IPS-18a (cell line): Measurements from ENCODE around the gene PAGE3.

Source experiments
- H3K27ac ChIP-seq: one replicate; pipeline ENCODE4 v1.5.1; 2013; ENCODE audit warnings: low read length
- H3K27me3 ChIP-seq: one replicate; pipeline ENCODE4 v1.6.1; 2013; ENCODE audit warnings: mild to moderate bottlenecking, low read length; ENCODE audit not compliant: control insufficient read depth, insufficient read depth
- H3K36me3 ChIP-seq: one replicate; pipeline ENCODE4 v1.6.1; 2013; ENCODE audit warnings: low read depth, low read length; ENCODE audit not compliant: control insufficient read depth
- H3K4me1 ChIP-seq: one replicate; pipeline ENCODE4 v1.6.1; 2013; ENCODE audit warnings: low read depth, low read length; ENCODE audit not compliant: control insufficient read depth
- H3K4me3 ChIP-seq: one replicate; pipeline ENCODE4 v1.5.1; 2013; ENCODE audit warnings: low read length
- H3K9ac ChIP-seq: one replicate; pipeline ENCODE4 v1.6.1; 2013; ENCODE audit warnings: mild to moderate bottlenecking, low read length, moderate library complexity
- H3K9me3 ChIP-seq: one replicate; pipeline ENCODE4 v1.6.1; 2013; ENCODE audit warnings: low read depth, low read length; ENCODE audit not compliant: control insufficient read depth

The PAGE3 gene

GRCh38 chrX:55264816-55265215 is at the start of gene PAGE3:
PAGE3 (minus strand) TSS chrX:55264916; CDS start chrX:55263903, 1,013 bp downstream.
- Histone ChIP-seq H3K27me3 (no peaks in the 10 kb centered on the region), H3K4me3 (no peak within 1 kb of the TSS), H3K36me3 (no peaks in the 10 kb centered on the region), H3K9ac (no peak within 1 kb of the TSS), H3K4me1 (no peaks in the 10 kb centered on the region), H3K9me3 (peaks cover 66% of the 10 kb centered on the region), H3K27ac (no peak within 1 kb of the TSS)

- no peak overlapping the region for H3K27ac ChIP-seq
- no peaks in the 10 kb centered on the region for H3K36me3 ChIP-seq
- H3K4me1 ChIP-seq: no peaks in the 10 kb centered on the region
- no peak overlapping the region for H3K4me3 ChIP-seq
- no peaks in the 10 kb centered on the region for H3K27me3 ChIP-seq
- peaks cover 72% of the 10 kb centered on the region for H3K9me3 ChIP-seq
- no peak overlapping the region for H3K9ac ChIP-seq
Measured at GRCh38 chrX:55312655-55313054, 47.9 kb upstream of the PAGE3 start.

- Histone ChIP-seq H3K27ac (no peak overlapping the region), H3K9me3 (peaks cover 60% of the 10 kb centered on the region)
Measured at GRCh38 chrX:55290963-55291362, 26.2 kb upstream of the PAGE3 start.

GRCh38 chrX:55279832-55280231 is 15.1 kb upstream of the PAGE3 start:
- H3K4me1 ChIP-seq: no peaks in the 10 kb centered on the region

More at GRCh38 chrX:55290963-55291362, 26.2 kb upstream of the PAGE3 start:
- Histone ChIP-seq H3K36me3 (no peaks in the 10 kb centered on the region), H3K4me3 (no peak overlapping the region), H3K27me3 (no peaks in the 10 kb centered on the region), H3K4me1 (no peaks in the 10 kb centered on the region), H3K9ac (no peak overlapping the region)

GRCh38 chrX:55260806-55261205 is 3.9 kb downstream of the PAGE3 start:
- Histone ChIP-seq H3K27ac (no peak overlapping the region), H3K36me3 (no peaks in the 10 kb centered on the region), H3K4me3 (no peak overlapping the region), H3K9me3 (peaks cover 69% of the 10 kb centered on the region), H3K4me1 (no peaks in the 10 kb centered on the region), H3K9ac (no peak overlapping the region), H3K27me3 (no peaks in the 10 kb centered on the region)

More at GRCh38 chrX:55279832-55280231, 15.1 kb upstream of the PAGE3 start:
- Histone ChIP-seq H3K9ac (no peak overlapping the region), H3K4me3 (no peak overlapping the region), H3K27me3 (no peaks in the 10 kb centered on the region), H3K36me3 (no peaks in the 10 kb centered on the region), H3K9me3 (peaks cover 56% of the 10 kb centered on the region), H3K27ac (no peak overlapping the region)

- Histone ChIP-seq H3K9ac (no peak overlapping the region), H3K27me3 (no peaks in the 10 kb centered on the region), H3K9me3 (peaks cover 59% of the 10 kb centered on the region), H3K27ac (no peak overlapping the region), H3K4me3 (no peak overlapping the region), H3K36me3 (no peaks in the 10 kb centered on the region), H3K4me1 (no peaks in the 10 kb centered on the region)
Measured at GRCh38 chrX:55253528-55253927, 11.2 kb downstream of the PAGE3 start.

GRCh38 chrX:55240788-55241340 is 23.9 kb downstream of the PAGE3 start:
- no peak overlapping the region for H3K9ac ChIP-seq
- H3K4me1 ChIP-seq: no peaks in the 10 kb centered on the region
- peaks cover 46% of the 10 kb centered on the region for H3K9me3 ChIP-seq
- H3K27ac ChIP-seq: no peak overlapping the region
- H3K36me3 ChIP-seq: no peaks in the 10 kb centered on the region
- no peak overlapping the region for H3K4me3 ChIP-seq
- H3K27me3 ChIP-seq: no peaks in the 10 kb centered on the region

- Histone ChIP-seq H3K9me3 (peaks cover 58% of the 10 kb centered on the region), H3K27me3 (no peaks in the 10 kb centered on the region), H3K36me3 (no peaks in the 10 kb centered on the region), H3K27ac (no peak within 1 kb of the TSS), H3K9ac (no peak within 1 kb of the TSS), H3K4me1 (no peaks in the 10 kb centered on the region), H3K4me3 (no peak within 1 kb of the TSS)
Measured at GRCh38 chrX:55220119-55220794, 44.5 kb downstream of the PAGE3 start, which contains the start of gene PAGE5. PAGE5 (plus strand) TSS chrX:55220346; CDS start chrX:55221383, 1,037 bp downstream.

GRCh38 chrX:55213381-55213780 is 51.3 kb downstream of the PAGE3 start:
- no peak overlapping the region for H3K4me3 ChIP-seq
- no peaks in the 10 kb centered on the region for H3K27me3 ChIP-seq
- no peak overlapping the region for H3K27ac ChIP-seq
- no peak overlapping the region for H3K9ac ChIP-seq
- H3K36me3 ChIP-seq: no peaks in the 10 kb centered on the region
- H3K4me1 ChIP-seq: no peaks in the 10 kb centered on the region
- peaks cover 55% of the 10 kb centered on the region for H3K9me3 ChIP-seq

GRCh38 chrX:55210931-55211677 is 53.6 kb downstream of the PAGE3 start:
- Histone ChIP-seq H3K36me3 (no peaks in the 10 kb centered on the region), H3K9me3 (peaks cover 51% of the 10 kb centered on the region), H3K9ac (no peak overlapping the region), H3K27me3 (no peaks in the 10 kb centered on the region), H3K4me1 (no peaks in the 10 kb centered on the region), H3K27ac (no peak overlapping the region), H3K4me3 (no peak overlapping the region)
